Calu3 (cell line): ENCODE measurements around the gene ANAPC15. TPM values are rescaled to one million over a fixed set of nuclear protein-coding genes. Genes with fewer than 3 reads are reported as not detected.
A peak's percentile ranks its signal among the peaks of the same experiment; 100 is the strongest.

ENCODE experiments used
- BruUV-seq: library from RNA; stranded (reverse); fragments of 400-500 nt; replicated peaks from 2 replicates; lab custom pipeline; 2021; lab: Mats Ljungman, UMichigan
- CTCF ChIA-PET: fragments of 300-600 bp; sonication (Branson Sonifier 250); formaldehyde crosslinking; loops from one replicate; lab custom pipeline; 2022; ENCODE audit warnings: antibody characterized with exemption; lab: Charles Lee
- DNase-seq: peaks from one replicate; pipeline ENCODE4 v3.0.0; 2022
- H3K27ac Mint-ChIP-seq: one replicate; pipeline ENCODE4 v1.8.0; 2022; ENCODE audit warnings: mixed read lengths; ENCODE audit not compliant: unreplicated experiment
- H3K27me3 Mint-ChIP-seq: one replicate; pipeline ENCODE4 v1.8.0; 2022; ENCODE audit warnings: mixed read lengths; ENCODE audit not compliant: unreplicated experiment
- H3K36me3 Mint-ChIP-seq: one replicate; pipeline ENCODE4 v1.8.0; 2022; ENCODE audit warnings: mild to moderate bottlenecking, moderate library complexity, mixed read lengths; ENCODE audit not compliant: insufficient read depth, unreplicated experiment
- H3K4me1 Mint-ChIP-seq: one replicate; pipeline ENCODE4 v1.8.0; 2022; ENCODE audit warnings: mild to moderate bottlenecking, low read depth, mixed read lengths; ENCODE audit not compliant: unreplicated experiment
- H3K4me3 Mint-ChIP-seq: one replicate; pipeline ENCODE4 v1.8.0; 2022; ENCODE audit warnings: mild to moderate bottlenecking, low read depth, moderate library complexity, mixed read lengths; ENCODE audit not compliant: unreplicated experiment
- H3K9me3 Mint-ChIP-seq: one replicate; pipeline ENCODE4 v1.8.0; 2022; ENCODE audit warnings: low read depth, mixed read lengths; ENCODE audit not compliant: unreplicated experiment
- intact Hi-C: fragments of 100-400 bp; cut with micrococcal nuclease; formaldehyde crosslinking; loops from one replicate; pipeline ENCODE4 v1.10.0; 2022; ENCODE audit not compliant: unreplicated experiment
- total RNA-seq: library from RNA; stranded (reverse); gene quantifications from 2 replicates; pipeline ENCODE4 v1.2.3, GENCODE V29; 2022
- TF ChIP-seq, protein P1 (sequence below): fragments of 200-600 bp; IDR thresholded peaks from one replicate; pipeline ENCODE4 v1.8.0; 2022; ENCODE audit warnings: antibody characterized with exemption; ENCODE audit not compliant: unreplicated experiment

Gene ANAPC15
- total RNA-seq, 1 experiment from 2014 or later, result 29.4 TPM

DNA sequence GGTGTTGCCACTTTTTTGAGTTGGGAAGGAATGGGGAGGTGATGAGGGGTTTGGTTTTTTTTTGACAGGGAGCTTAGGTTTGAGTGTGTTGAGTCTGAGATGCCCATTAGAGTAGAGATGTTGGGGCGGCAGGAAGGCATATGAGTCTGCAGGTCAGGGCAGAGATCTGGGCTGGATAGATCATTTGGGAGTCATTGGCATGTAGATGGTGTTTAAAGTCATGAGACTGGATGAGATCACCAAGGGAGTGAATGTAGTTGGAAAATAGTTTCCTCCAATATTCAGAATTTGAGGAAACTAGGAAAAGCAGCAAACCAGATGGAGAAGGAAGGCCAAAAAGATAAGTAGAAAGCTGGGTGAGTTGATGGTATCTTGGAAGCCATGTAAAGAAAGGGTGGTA lies 2.1 kb upstream of the ANAPC15 start:
- TF ChIP-seq, protein P1, sequence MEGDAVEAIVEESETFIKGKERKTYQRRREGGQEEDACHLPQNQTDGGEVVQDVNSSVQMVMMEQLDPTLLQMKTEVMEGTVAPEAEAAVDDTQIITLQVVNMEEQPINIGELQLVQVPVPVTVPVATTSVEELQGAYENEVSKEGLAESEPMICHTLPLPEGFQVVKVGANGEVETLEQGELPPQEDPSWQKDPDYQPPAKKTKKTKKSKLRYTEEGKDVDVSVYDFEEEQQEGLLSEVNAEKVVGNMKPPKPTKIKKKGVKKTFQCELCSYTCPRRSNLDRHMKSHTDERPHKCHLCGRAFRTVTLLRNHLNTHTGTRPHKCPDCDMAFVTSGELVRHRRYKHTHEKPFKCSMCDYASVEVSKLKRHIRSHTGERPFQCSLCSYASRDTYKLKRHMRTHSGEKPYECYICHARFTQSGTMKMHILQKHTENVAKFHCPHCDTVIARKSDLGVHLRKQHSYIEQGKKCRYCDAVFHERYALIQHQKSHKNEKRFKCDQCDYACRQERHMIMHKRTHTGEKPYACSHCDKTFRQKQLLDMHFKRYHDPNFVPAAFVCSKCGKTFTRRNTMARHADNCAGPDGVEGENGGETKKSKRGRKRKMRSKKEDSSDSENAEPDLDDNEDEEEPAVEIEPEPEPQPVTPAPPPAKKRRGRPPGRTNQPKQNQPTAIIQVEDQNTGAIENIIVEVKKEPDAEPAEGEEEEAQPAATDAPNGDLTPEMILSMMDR, result no peak
- CTCF ChIA-PET, result no interaction called here
- no peak for DNase-seq
- H3K4me1 Mint-ChIP-seq, result peaks cover 9% of the 10 kb centered on the region
- peak overlapping the region; percentile 100 for H3K27ac Mint-ChIP-seq
- peaks cover 24% of the 10 kb centered on the region for H3K36me3 Mint-ChIP-seq
- H3K4me3 Mint-ChIP-seq, result no peak overlapping the region
- BruUV-seq, result no TSS peak
- peaks cover 13% of the 10 kb centered on the region for H3K27me3 Mint-ChIP-seq
- no peaks in the 10 kb centered on the region for H3K9me3 Mint-ChIP-seq
- intact Hi-C loops, result no loop called here

DNA sequence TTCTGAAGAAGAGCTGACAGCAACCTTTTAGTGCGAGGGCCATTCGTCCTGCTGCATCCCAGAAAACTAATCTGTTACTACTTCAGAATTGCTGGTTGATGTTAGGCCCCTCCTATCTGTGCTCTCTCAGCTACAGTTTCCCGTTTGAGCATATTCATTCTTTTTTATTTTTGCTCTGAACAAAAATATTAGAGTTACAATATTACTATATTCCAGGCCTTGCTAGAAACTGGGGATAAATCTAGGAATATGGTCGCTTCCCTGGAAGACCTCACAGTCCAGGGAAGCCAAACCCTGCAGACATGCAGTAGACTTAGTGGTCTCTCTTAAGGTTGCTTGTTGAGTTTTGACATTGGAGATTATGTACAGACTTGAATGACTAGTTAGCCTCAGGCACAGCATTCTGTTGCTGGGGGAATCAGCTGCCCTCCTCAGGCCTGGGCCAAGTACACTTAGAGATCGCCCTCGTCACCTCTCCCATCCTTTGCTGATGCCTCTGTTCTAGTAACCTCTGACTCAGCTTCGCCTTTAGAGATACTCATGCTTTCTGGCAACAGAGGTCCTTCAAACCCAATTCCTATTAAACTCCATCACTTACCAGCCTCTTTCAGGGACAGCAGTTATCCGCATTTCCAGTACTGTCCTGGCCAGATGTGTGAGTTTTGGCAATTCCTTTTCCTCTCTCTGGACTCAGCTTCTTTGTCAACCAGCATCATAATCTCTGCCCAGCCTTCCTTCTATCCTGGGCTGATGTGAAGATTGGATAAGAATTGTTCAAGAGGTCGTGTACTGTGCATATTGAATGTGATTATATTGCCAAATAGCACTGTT lies 698 bp upstream of the ANAPC15 start:
- H3K4me1 Mint-ChIP-seq, result peaks cover 9% of the 10 kb centered on the region
- peaks cover 13% of the 10 kb centered on the region for H3K27me3 Mint-ChIP-seq
- CTCF ChIA-PET, result interaction anchor here (1.0 to 1.4 kb wide), 4 partner anchors 70 to 321 kb away, joined by 3 to 6 read pairs (median 4); partner anchors contain the start of gene CLPB
- H3K4me3 Mint-ChIP-seq, result peak overlapping the region; percentile 95
- TF ChIP-seq, protein P1, result no peak
- intact Hi-C loops, result no loop called here
- peak overlapping the region; percentile 100 for H3K27ac Mint-ChIP-seq
- no peaks in the 10 kb centered on the region for H3K9me3 Mint-ChIP-seq
- BruUV-seq, result TSS peak; percentile 99
- DNase-seq, result no peak
- peaks cover 24% of the 10 kb centered on the region for H3K36me3 Mint-ChIP-seq

- intact Hi-C loops, result no loop called here
- Mint-ChIP-seq H3K4me1 (peaks cover 9% of the 10 kb centered on the region), H3K27ac (peak overlapping the region; percentile 100)
Observed at GRCh38 chr11:72111300-72112142, 974 bp downstream of the ANAPC15 start.

GRCh38 chr11:72105888-72106287 lies 6.6 kb downstream of the ANAPC15 start, which contains the start of gene TOMT:
Gene TOMT, plus strand, starts transcription at chr11:72105924. Its CDS starts 28 bp downstream, at chr11:72105952.
- peaks cover 13% of the 10 kb centered on the region for H3K4me1 Mint-ChIP-seq
- H3K27ac Mint-ChIP-seq, result no peak within 1 kb of the TSS
- no peak for DNase-seq
- H3K4me3 Mint-ChIP-seq, result no peak within 1 kb of the TSS
- no peaks in the 10 kb centered on the region for H3K9me3 Mint-ChIP-seq
- intact Hi-C loops, result no loop called here
- TF ChIP-seq, protein P1, result no peak
- no TSS peak for BruUV-seq
- CTCF ChIA-PET, result no interaction called here
- no peaks in the 10 kb centered on the region for H3K27me3 Mint-ChIP-seq
- peaks cover 32% of the 10 kb centered on the region for H3K36me3 Mint-ChIP-seq

More at GRCh38 chr11:72111300-72112142, 974 bp downstream of the ANAPC15 start:
- H3K36me3 Mint-ChIP-seq, result peaks cover 24% of the 10 kb centered on the region
- BruUV-seq, result TSS peak; percentile 83
- CTCF ChIA-PET, result interaction anchor here (0.7 to 1.4 kb wide), 4 partner anchors 9 to 319 kb away, joined by 3 to 6 read pairs (median 4); no protein-coding TSS in a partner anchor
- H3K27me3 Mint-ChIP-seq, result peaks cover 7% of the 10 kb centered on the region
- TF ChIP-seq, protein P1, result no peak
- no peaks in the 10 kb centered on the region for H3K9me3 Mint-ChIP-seq
- H3K4me3 Mint-ChIP-seq, result peak overlapping the region; percentile 95
- DNase-seq, result no peak
